Measurements from ENCODE around the gene MYH1. TPM values are rescaled to one million over a fixed set of nuclear protein-coding genes. Genes with fewer than 3 reads are reported as not detected.

The MYH1 gene
- total and polyA plus RNA-seq, 9 of the 15 experiments (the other 6 are each of a cell fraction or from before 2014, with no cell fraction given), result not detected

DNA sequence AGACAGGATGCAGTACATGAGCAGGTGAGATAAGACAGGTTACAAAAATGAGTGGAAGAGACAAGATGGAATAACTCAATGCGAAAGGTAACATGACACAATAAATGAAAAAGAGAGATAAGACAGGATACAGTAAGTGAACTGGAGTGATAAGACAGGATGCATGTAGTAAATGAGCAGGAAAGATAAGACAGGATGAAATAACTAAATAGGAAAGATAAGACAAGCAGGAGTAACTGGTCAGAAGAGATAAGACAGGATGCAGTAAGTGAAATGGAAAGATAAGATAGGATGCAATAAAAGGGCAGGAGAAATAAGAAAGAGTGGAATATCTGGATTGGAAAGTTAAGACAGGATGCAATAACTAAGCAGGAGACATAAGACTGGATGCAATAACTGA, 40.6 kb downstream of the MYH1 start (continued):
- TF ChIP-seq, protein P1, sequence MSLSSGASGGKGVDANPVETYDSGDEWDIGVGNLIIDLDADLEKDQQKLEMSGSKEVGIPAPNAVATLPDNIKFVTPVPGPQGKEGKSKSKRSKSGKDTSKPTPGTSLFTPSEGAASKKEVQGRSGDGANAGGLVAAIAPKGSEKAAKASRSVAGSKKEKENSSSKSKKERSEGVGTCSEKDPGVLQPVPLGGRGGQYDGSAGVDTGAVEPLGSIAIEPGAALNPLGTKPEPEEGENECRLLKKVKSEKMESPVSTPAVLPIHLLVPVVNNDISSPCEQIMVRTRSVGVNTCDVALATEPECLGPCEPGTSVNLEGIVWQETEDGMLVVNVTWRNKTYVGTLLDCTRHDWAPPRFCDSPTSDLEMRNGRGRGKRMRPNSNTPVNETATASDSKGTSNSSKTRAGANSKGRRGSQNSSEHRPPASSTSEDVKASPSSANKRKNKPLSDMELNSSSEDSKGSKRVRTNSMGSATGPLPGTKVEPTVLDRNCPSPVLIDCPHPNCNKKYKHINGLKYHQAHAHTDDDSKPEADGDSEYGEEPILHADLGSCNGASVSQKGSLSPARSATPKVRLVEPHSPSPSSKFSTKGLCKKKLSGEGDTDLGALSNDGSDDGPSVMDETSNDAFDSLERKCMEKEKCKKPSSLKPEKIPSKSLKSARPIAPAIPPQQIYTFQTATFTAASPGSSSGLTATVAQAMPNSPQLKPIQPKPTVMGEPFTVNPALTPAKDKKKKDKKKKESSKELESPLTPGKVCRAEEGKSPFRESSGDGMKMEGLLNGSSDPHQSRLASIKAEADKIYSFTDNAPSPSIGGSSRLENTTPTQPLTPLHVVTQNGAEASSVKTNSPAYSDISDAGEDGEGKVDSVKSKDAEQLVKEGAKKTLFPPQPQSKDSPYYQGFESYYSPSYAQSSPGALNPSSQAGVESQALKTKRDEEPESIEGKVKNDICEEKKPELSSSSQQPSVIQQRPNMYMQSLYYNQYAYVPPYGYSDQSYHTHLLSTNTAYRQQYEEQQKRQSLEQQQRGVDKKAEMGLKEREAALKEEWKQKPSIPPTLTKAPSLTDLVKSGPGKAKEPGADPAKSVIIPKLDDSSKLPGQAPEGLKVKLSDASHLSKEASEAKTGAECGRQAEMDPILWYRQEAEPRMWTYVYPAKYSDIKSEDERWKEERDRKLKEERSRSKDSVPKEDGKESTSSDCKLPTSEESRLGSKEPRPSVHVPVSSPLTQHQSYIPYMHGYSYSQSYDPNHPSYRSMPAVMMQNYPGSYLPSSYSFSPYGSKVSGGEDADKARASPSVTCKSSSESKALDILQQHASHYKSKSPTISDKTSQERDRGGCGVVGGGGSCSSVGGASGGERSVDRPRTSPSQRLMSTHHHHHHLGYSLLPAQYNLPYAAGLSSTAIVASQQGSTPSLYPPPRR (CRISPR knock-in tag; IDR thresholded peaks at IDR 0.05; ENCODE audit: borderline replicate concordance), result no peak
- no peak for TF ChIP-seq SOX6 (IDR thresholded peaks at IDR 0.05)
- no peak for TF ChIP-seq BCL6 (CRISPR knock-in tag; IDR thresholded peaks at IDR 0.05)
- TF ChIP-seq, protein P2, sequence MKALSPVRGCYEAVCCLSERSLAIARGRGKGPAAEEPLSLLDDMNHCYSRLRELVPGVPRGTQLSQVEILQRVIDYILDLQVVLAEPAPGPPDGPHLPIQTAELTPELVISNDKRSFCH (CRISPR knock-in tag; IDR thresholded peaks at IDR 0.05), result no peak
- TF ChIP-seq, protein P2 (tag; IDR thresholded peaks at IDR 0.05), result no peak
- TF ChIP-seq, protein P3, sequence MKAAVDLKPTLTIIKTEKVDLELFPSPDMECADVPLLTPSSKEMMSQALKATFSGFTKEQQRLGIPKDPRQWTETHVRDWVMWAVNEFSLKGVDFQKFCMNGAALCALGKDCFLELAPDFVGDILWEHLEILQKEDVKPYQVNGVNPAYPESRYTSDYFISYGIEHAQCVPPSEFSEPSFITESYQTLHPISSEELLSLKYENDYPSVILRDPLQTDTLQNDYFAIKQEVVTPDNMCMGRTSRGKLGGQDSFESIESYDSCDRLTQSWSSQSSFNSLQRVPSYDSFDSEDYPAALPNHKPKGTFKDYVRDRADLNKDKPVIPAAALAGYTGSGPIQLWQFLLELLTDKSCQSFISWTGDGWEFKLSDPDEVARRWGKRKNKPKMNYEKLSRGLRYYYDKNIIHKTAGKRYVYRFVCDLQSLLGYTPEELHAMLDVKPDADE (conservative IDR thresholded peaks at IDR 0.05; ENCODE audit: control insufficient read depth, low read depth, low read length), result no peak
- TF ChIP-seq, protein P4, sequence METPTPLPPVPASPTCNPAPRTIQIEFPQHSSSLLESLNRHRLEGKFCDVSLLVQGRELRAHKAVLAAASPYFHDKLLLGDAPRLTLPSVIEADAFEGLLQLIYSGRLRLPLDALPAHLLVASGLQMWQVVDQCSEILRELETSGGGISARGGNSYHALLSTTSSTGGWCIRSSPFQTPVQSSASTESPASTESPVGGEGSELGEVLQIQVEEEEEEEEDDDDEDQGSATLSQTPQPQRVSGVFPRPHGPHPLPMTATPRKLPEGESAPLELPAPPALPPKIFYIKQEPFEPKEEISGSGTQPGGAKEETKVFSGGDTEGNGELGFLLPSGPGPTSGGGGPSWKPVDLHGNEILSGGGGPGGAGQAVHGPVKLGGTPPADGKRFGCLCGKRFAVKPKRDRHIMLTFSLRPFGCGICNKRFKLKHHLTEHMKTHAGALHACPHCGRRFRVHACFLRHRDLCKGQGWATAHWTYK (CRISPR knock-in tag; IDR thresholded peaks at IDR 0.05), result no peak
- TF ChIP-seq, protein P5, sequence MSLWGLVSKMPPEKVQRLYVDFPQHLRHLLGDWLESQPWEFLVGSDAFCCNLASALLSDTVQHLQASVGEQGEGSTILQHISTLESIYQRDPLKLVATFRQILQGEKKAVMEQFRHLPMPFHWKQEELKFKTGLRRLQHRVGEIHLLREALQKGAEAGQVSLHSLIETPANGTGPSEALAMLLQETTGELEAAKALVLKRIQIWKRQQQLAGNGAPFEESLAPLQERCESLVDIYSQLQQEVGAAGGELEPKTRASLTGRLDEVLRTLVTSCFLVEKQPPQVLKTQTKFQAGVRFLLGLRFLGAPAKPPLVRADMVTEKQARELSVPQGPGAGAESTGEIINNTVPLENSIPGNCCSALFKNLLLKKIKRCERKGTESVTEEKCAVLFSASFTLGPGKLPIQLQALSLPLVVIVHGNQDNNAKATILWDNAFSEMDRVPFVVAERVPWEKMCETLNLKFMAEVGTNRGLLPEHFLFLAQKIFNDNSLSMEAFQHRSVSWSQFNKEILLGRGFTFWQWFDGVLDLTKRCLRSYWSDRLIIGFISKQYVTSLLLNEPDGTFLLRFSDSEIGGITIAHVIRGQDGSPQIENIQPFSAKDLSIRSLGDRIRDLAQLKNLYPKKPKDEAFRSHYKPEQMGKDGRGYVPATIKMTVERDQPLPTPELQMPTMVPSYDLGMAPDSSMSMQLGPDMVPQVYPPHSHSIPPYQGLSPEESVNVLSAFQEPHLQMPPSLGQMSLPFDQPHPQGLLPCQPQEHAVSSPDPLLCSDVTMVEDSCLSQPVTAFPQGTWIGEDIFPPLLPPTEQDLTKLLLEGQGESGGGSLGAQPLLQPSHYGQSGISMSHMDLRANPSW (CRISPR knock-in tag; IDR thresholded peaks at IDR 0.05), result no peak
- no peak for TF ChIP-seq FUS (optimal IDR thresholded peaks at IDR 0.05; ENCODE audit: low read depth, low read length)
- TF ChIP-seq HDAC1 (IDR thresholded peaks at IDR 0.05), result no peak
- no peak for TF ChIP-seq ZNF764 (CRISPR knock-in tag; IDR thresholded peaks at IDR 0.05; ENCODE audit: low read depth)
- TF ChIP-seq JUNB (CRISPR knock-in tag; conservative IDR thresholded peaks at IDR 0.05), result no peak
- TF ChIP-seq STAT5A (IDR thresholded peaks at IDR 0.05; ENCODE audit: borderline replicate concordance, low read length), result no peak
- TF ChIP-seq IRF2 (CRISPR knock-in tag; IDR thresholded peaks at IDR 0.05), result no peak
- TF ChIP-seq ARID1B (IDR thresholded peaks at IDR 0.05), result peak; percentile 72
- no peak for TF ChIP-seq CHD2 (IDR thresholded peaks at IDR 0.05; ENCODE audit: low read depth, low read length)
- TF ChIP-seq RUNX1 (IDR thresholded peaks at IDR 0.05; ENCODE audit: low read depth), result no peak
- TF ChIP-seq NUFIP1 (IDR thresholded peaks at IDR 0.05; ENCODE audit: partially characterized antibody), result no peak
- no peak for TF ChIP-seq PTTG1 (tag; IDR thresholded peaks at IDR 0.05; ENCODE audit: low read depth)
- no peak for TF ChIP-seq MCM3 (IDR thresholded peaks at IDR 0.05)
- peak; percentile 79 for TF ChIP-seq CBFA2T3 (IDR thresholded peaks at IDR 0.05)
